ENCODE data around the gene SHROOM3.

Gene SHROOM3

DNA sequence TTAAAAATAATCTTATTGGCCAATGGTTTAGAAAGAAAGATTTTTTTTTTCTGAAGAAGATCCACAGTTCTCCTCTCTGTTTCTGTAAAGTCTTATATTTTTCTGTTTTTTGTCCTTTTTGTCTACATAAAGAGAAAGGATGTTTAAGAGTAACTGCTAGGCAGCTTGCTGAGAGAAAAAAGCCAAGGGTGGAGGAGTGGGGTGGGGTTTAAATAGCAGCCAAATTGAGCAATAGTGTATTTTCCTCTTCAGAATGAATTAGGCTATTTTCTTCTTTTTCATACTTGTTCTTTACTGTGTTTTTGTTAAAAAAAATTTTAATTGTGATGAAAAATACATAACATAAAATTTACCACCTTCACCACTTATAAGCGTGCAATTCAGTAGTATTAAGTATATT, 238.3 kb downstream of the SHROOM3 start:
- DNase-seq: no peak

DNA sequence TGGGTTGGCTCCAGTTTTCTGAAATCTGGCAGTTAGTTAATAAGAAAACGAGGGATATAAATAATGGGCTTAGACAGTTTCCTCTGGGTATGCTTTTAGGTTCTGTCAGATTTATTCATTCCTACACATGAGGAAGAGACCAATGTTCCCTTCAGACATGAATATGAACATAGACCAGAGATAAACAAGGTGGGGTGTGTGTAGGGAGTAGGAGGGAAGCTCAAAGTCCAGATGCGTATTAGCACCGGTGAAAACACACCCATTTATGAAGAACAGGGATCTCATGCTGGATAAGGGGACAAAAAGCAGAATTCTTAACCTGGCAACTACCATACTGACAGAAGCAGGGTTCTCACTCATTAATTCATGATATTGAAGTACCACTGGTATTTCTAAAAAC, 240.0 kb downstream of the SHROOM3 start:
- no peak for DNase-seq

DNA sequence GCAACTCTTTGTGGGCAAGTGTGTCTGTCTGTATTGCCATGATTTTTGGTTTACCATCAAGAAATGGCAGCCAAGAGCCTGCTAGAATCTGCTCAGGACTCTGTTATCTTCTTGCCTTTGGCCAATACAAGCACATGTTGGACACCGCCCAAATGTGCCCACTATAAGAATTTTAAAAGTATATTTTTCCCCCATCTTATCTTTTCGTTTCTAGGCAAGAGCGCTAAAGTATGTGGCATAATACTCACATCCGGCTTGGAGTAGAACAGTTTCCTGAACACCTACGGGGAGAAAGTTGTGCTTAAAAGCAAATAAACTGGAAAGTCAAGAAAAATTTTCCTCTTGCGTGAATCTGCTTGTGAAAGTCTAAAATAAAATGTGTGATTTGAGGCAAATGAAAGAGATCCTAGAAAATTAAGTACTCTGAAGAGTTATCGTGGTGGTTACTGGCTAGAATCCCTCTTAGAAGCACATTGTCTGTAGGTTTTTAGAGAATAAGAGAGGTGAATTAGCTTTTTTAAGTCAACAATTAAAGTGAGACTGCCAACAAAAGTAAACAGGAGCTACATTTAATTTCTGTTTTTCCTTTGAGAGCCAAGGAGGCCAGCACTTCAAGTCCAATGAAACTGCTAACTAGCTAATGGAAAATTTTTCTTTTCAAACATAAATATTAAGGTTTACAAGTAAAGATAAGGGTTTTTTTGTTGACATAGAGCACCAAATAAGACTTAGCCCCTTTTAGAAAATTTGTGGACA, 242.7 kb downstream of the SHROOM3 start:
- no peak for DNase-seq

DNA sequence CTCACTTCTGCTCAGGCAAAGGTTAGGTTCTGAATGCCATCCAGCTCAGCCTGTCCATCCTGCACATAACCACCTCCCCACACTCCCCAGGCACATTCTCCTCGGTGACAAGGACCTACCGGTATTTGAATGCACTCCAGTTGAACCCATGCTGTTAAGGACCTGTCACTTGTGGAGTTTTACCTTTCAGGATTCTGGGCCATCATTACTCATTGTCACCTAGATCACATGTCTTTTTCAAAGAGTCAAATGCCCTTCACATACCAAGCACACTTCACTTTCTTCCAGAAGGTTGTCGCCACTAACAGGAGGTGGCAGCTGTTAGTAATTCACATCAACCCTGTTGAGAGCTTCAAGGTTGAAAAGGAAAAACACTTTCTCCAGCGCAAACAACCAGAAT, 244.7 kb downstream of the SHROOM3 start:
- DNase-seq: peak; percentile 86

DNA sequence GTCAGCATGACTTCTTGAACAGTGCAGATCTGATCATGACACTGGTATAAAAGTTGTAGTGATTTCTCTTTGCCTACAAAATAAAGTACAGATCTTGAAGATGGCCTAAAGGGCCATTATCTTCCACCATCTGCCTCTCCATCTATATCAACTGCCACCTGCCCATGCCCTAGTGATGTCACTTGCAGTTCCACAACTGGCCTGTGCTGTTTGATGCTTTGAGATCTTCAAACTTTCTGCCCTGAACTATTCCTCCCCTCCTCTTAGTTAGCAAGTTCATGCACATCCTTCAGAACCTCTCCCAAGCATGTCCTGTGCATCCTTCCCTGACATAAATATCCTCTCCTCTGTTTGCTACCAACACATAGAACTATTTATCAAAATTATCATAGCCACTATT, 245.9 kb downstream of the SHROOM3 start:
- no peak for DNase-seq

DNA sequence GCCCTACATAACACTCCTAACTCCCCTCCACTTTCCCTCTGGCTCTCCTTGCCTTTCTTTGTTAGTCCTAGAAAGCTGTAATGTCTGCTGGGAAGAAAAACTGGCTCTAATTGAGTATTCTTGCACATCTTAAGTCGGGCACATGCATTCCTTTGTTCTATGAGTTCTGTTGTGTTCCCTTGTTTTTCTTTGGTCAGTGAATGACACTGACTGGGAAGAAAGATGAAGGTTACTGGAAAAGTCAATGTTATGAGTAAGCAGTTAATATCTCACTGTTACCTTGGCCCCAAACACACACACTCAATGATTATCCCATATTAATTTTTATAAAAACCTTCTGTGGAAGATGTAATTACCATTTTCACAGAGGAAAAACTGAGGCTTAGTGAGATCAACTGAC, 247.0 kb downstream of the SHROOM3 start:
- DNase-seq: no peak

DNA sequence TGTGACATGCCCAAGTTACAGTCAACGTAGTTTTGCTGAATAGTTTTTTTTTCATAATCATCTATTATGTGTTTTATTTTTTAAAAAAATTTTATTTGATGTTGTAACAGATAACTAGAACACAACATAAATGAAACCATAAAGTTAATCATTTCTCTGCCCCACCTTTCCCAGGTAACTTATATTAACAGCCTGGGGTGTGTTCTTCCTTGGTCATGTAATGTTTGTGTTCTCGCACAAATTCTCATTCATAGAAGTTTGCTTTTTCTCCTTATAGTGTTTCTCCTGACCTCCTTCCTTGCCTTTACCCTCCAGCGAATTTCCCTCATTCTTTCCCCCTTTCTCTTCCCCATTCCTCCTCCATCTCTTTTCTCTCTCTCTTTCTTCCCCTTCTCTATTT, 248.1 kb downstream of the SHROOM3 start:
- DNase-seq: no peak

DNA sequence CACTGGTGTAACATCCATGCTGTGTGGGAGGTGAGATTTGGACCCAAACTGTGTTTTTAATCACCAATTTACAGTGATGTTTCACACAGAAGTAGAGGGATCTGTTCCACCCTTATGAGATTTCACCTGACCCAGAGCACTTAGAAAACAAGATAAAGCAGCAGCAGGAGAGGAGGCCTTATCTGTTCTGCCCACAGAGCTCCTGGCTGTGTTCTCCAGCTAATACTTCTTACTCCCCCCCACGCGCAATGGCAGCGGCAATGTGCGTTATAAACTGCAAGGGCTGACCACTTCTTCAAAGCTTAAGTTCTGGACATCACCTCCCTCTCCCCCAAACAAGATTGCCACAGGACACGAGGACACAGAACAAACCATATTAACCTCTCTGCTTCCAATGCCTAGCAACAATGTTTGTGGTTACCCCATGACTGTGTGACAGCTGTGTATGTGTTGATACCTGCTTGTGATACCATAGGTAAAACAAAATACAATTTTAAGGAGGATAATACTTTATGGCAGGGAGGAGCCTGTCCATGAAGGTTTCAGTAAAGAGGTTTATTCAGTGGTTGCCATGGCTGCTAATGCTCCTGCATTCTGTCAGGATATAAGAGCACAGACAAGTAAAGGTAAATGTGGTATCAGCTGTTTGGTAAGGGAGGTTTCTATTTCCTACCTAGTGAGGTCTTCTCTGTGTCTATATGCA, 252.9 kb downstream of the SHROOM3 start:
- DNase-seq: no peak

DNA sequence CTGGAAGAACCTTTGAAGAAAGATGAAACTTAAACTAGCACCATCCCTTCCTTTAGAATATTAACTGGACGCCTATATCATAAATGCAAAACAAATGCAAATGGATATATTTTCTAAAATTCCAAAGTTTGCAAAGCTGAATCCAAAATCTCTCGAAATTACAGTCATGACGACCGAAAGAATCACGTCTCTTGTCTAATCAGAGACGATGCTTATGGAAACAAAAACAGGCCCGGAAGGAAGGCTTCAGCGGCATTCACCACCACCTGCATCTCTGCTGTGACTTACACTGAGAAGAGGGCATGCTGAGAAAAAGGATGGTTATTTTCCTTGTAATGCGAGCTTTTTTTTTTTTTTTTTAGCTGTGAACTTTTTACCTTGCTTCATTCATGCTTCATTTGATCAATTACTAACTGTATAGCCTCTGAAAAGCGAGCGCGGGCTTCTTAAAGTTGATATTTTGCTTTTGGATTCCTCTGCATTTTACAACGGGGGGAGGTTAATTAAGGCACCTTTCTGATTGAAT, 253.7 kb downstream of the SHROOM3 start:
- DNase-seq: no peak

DNA sequence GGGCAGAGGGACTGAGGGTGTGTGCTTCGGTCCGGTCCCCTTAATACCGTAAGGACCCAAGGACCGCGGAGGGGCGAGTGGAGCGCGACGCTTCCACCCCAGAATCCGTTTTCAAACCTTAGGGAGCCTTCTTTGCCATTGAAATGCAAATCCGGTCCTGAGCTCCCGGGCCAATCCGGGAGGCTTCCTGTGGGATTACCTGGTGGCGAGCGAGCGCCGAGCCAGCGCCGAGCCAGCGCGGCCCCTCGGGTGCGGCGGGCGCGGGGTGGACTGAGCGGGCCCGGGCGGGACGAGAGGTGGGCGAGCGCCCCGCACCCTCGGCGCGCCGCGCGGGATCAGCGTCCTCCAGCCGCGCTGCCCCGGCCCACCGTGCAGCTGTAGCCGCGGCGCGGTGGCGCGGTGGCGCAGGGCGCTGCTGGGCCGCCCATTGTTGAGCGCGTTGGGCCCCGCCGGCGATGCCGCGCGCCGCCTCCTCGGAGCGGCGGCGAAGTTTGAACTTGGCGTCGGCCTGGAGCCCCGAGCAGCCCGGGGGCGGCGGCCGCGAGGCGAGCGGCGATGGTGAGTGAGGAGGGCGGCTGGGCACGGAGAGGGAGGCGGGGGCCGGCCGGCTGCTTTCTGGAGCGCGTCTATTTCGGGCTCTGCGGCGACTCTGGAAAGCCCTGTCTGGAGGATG, 254.3 kb downstream of the SHROOM3 start:
- peak; percentile 62 for DNase-seq

DNA sequence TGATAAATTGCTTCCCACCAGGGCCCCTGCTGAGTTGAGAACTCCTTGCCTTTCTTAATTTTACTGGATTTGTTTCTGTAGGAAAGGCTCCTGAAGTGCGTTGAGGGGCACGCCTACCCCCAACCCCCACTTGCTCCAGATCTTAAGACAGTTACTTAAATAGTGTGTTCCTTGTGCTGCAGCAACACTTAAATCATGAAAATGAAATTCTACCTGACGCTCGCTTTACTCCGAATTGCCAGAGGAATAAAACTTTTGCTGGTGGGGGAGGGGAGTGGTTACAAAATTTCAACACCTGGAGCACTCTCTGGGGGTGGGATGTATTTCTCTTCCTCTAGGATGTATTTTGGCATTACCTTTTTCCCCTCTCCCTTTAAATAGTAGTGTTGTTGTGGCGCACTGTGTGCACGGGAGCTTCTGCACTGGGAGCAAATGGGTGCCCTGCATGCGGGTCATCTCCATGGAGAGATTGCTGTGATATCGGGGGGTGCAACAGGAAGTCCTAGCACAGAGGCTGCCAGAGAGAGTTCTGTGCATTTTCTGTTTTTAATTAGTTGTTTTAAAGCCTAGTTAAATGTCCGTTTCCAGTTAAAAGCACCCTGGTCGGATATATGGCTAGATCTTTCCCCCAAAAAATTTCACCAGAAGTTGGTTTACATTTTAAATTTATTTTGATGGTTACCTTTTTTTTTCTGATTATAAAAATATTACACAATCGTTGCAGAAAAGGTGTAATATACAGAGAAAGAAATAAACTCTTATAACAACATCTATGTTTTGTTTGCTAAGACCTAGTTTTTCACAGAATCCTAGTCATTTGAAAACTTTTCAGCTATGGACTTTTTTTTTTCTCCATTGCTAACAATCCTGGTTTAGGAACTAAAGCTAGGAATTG, 255.2 kb downstream of the SHROOM3 start:
- peak; percentile 18 for DNase-seq

DNA sequence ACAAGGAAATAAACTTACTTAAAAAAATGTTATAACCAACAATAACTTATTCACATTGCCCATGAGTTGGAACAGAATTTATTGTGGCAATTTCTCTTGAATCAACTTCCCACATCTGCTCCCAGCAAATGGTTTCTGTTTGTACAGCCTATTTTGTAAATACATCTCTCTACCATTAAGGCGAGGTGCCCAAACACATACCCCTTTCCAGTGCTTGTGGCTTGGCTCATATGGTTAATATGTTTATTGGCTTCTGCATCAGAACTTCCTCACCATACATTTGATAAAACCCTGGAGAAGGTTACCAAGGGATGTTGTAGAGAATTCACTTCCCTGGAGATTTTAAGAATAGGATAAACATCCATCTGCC, 255.9 kb downstream of the SHROOM3 start:
- DNase-seq: no peak

DNA sequence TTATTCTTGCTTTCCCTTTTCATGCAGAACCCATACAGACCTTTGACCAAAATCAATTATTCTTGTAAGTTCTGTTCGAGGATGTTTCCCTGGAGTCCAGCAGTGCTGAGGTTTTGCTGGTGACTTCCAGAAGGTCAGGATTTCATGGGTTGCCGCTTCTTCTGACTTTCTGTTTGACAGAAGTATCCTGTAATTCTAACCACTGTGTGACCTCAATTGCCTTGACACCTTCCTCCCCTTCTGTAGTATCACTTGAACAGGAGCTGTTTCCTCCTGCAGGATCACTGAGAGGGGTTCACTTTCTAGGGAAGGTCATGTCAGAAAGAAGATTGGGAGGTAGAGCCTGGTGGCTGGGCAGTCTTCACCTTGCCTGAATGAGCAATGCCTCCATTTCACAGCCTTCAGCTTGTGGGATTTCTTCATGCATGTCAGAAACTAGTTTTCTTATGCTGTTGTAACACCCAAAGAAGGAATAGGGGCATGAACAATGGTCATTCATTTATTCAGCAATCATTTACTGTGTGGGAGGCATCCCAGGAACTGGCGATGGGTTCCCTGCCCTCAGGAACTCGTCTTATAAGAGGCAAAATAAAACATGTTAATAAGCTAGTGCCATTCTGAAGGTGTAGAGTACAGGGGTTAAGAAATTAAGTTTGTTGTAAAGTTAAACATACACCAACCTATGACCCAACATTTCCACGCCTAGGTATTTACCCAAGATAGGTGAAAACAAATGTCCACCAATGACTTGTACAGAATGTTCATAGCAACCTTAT, 257.0 kb downstream of the SHROOM3 start:
- DNase-seq: no peak

DNA sequence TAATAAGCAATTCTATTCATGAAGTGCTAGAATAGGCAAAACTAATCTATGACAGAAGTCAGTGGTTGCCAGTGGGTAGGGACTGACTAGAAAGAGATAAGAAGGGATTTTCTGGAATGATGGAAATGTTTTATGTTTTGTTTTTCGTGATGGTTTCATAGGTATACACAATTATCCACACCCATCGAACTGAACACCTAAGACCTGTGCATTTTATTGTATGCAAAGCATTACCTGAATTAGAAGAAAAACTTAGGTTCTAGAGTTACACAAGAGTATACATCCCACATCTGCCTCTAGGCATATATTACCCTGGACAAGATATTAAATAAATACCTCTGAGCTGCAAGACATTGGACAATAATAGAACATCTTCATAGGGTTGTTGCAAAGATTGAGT, 257.7 kb downstream of the SHROOM3 start:
- no peak for DNase-seq

DNA sequence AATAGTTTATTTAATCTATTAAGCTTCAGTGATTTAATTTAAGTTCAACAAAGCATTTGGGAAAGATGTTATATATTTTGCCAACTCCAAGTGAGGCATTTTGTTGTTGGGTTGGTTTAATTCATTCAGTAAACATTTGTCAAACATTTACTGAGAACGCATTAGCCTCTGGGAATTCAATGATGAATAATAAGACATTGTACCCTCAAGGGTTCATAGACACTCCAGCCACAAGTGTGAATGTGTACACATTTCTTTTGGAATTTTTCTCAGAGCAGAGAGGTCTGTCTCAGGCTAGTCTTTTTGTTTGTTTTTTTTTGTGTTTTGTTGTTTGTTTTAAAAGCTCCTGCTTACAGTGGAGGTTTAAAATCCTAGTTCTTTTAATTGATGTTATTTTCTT, 259.0 kb downstream of the SHROOM3 start:
- DNase-seq: no peak

DNA sequence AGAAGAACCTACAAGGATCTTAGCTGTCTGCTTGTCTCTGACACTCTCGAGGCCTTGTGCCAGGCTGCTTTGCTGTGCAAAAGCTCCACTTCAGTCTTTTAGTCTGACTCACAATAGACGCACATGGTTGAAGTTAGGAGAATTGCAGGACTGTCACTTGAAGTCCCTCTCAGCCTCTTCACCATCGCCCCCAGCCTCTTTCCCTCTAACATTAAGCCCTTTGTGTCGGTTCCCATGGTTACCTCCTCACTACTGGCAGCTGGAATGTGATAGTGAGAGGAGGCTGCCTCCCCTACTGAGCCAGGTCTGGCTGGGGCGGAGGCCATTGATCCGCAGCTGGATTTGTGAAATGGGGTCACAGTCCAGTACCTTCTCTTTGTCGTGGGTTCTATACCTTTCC, 261.1 kb downstream of the SHROOM3 start:
- no peak for DNase-seq

DNA sequence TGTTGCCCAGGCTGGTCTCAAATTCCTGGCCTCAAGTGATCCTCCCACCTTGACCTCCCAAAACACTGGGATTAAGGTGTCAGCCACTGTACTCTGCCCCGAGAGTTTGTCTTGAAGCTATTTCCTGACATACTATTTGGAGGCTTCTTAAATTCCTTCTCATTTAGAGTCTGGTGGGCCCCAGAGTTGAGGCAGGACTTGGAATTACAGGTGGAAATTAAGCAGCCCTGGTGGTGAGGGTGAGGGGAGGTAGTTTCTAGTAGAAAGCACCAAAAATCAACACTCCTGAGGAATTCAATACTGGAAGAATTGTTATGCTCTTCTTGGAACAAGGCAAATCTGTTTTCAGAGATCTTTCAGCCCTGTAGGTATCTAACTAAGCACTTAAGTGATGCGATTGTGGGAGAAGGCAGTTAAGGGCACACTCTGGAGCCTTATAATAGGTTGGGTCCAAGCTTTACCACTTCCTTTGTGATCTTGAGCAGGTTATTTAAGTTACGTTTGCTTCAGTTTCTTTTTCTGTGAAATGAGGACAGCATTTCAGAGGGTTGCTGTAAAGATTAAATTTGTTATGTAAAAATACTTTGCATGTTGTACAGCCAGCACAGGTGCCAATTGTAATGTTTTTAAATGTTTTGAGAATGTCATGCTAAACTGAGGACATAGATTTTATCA, 262.2 kb downstream of the SHROOM3 start:
- DNase-seq: no peak

DNA sequence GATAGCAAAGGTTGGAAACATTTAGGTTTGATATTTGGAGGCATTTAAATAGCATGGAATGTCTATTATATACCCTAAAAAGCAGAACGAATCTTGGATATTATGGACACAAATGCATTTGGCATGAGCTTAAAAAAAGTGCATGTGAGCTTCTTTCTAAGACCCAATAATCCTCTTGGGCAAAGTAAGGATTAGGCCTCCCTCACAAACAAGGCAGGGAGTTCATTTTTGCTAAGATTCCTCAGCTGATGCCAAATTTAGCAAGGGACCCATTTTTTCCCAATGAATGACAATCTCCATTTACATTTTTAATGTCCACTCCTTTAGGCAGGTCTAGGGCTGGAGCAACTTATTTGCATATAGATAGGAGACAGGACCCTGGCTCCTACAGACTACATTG, 263.1 kb downstream of the SHROOM3 start:
- DNase-seq: no peak

DNA sequence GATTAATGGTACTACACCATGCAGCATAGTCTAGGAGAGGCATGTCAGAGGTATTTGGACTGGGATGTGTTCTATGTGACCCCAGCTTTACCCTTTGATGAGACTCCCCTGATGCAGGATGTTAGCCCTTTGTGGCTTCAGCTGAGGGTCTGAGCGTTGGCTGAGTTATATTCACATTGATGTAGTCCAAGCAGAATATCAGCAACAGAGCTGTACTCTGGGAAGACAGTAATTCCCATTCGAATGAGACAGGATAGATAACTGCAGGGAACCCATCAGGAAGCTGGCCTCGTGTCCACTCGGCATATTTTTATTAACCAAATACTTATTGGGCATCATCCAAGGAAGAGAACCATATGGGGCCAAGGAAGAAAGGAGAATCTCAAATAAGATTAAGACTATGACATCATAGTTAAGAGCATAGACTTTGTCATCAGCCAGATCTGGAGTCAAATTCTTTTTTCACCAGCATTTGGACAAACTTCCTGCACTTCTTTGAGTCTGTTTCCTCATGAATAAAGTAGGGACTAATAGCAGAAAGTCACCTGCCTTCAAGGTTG, 264.8 kb downstream of the SHROOM3 start:
- no peak for DNase-seq

DNA sequence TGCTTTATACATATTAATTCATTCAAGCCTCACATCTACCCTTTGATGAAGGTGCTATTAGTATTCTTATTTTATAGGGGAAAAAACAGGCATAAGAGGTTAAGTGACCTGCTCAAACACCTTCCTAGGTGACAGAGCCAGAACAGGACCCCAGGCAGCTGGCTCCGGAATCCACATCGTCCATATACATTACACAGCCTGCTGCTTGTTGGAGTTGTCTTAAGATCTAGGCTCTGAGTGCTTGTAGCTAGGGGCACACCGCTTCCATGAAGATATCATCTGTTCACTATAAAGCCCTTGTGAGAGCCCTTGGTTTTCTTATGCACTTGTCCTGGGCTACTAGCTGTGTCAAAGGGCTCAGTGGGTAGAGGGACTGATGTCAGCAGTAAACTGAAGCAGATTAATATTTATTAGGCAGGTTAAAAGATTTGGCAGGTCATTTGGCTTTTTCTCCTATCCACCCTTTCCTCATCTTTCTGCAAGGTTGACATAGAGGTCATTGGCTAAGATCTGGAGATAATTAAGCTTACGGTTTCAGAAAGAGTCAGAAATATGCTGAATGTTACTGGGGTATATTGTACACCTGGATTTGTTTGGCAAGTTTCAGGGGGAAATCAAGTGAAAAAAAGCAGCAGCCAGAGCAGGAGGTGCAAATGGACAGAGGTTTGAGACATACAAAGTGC, 267.6 kb downstream of the SHROOM3 start:
- no peak for DNase-seq

DNA sequence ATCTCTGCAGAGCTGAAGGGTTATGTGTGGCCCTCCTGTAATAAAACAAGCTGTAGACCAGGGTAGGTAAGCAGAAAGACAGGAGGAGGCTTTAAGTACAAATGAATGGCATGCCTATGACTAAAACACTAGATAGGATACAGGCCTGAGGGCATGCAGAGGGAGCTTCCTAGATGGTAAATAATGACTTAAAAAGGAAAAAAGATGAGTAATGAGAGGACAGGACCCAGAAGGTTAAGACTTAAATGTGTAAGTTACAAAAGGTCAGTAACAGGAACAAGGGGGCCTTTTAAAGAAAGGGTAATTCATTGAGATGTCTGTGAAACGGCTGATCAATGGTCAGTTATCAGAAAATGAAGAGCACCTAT, 268.1 kb downstream of the SHROOM3 start:
- DNase-seq: no peak
